H1 (cell line): ENCODE measurements around the gene ZFAND6. TPM values are rescaled to one million over a fixed set of nuclear protein-coding genes. Genes with fewer than 3 reads are reported as not detected.

ENCODE experiments used
- CTCF ChIA-PET: fragments of 300-600 bp; sonication (Branson Sonifier 250); formaldehyde crosslinking; loops from one replicate; lab custom pipeline; 2021; ENCODE audit not compliant: partially characterized antibody; lab: Charles Lee
- POLR2A ChIA-PET: fragments of 300-600 bp; sonication (Branson Sonifier 250); formaldehyde crosslinking; loops from one replicate; lab custom pipeline; 2021; ENCODE audit warnings: inconsistent platforms; ENCODE audit not compliant: partially characterized antibody; lab: Charles Lee
- DNase-seq, 2 experiments: peaks; one replicate each; pipeline versions ENCODE4 v3.0.0 to v3.0.0-alpha.2; 2010 to 2022; ENCODE audit warnings: low spot score in 2 of 2, low read depth in 1 of 2, mixed read lengths in 1 of 2
- FAIRE-seq: peaks from 2 replicates; lab custom pipeline; 2011; peaks lifted over from hg19 to GRCh38; lab: Jason Lieb, UNC
- H2AFZ ChIP-seq: 2 replicates; pipeline ENCODE4 v1.8.1; 2012; ENCODE audit warnings: low read length, inconsistent platforms
- H2AK5ac ChIP-seq: 2 replicates; pipeline ENCODE4 v1.6.1; 2013; ENCODE audit warnings: low read depth, low read length
- H2BK120ac ChIP-seq: replicated peaks from 2 replicates; pipeline ENCODE3; 2013; ENCODE audit warnings: low read depth, low read length, inconsistent platforms
- H2BK12ac ChIP-seq: 2 replicates; pipeline ENCODE4 v1.6.1; 2013; ENCODE audit warnings: low read depth, low read length
- H2BK15ac ChIP-seq: 2 replicates; pipeline ENCODE4 v1.6.1; 2013; ENCODE audit warnings: low read length
- H2BK20ac ChIP-seq: 2 replicates; pipeline ENCODE4 v1.6.1; 2013; ENCODE audit warnings: low read length
- H2BK5ac ChIP-seq: 2 replicates; pipeline ENCODE4 v1.6.1; 2013; ENCODE audit warnings: low read depth, low read length
- H3K14ac ChIP-seq: 2 replicates; pipeline ENCODE4 v1.6.1; 2013; ENCODE audit warnings: inconsistent platforms; ENCODE audit not compliant: insufficient read length
- H3K18ac ChIP-seq: 2 replicates; pipeline ENCODE4 v1.6.1; 2013; ENCODE audit warnings: low read length; ENCODE audit errors: extremely low read depth
- H3K23ac ChIP-seq: 2 replicates; pipeline ENCODE4 v1.6.1; 2013; ENCODE audit warnings: inconsistent platforms; ENCODE audit not compliant: insufficient read length
- H3K23me2 ChIP-seq: 2 replicates; pipeline ENCODE4 v1.6.1; 2013; ENCODE audit warnings: low read depth, low read length
- H3K27ac ChIP-seq: 2 replicates; pipeline ENCODE4 v1.6.1; 2011; ENCODE audit warnings: low read depth, low read length, inconsistent platforms
- H3K27me3 ChIP-seq, 4 experiments: replicated peaks in 1 of 4; 1 replicate in 1 of 4; 2 replicates in 3 of 4; pipeline versions ENCODE4 v1.6.1 to v1.8.1; 2011 to 2013; ENCODE audit warnings: low read length in 3 of 4, mild to moderate bottlenecking in 3 of 4, inconsistent platforms in 2 of 4, mixed read lengths in 2 of 4, moderate library complexity in 1 of 4; ENCODE audit not compliant: control insufficient read depth in 3 of 4, insufficient read depth in 3 of 4; ENCODE audit errors: extremely low read depth in 1 of 4
- H3K36me3 ChIP-seq, 4 experiments: 2 replicates each; pipeline versions ENCODE4 v1.6.1 to v1.8.1; 2011 to 2013; ENCODE audit warnings: mild to moderate bottlenecking in 4 of 4, low read length in 3 of 4, moderate library complexity in 2 of 4, control low read depth in 1 of 4, inconsistent platforms in 1 of 4; ENCODE audit not compliant: insufficient read depth in 4 of 4, control insufficient read depth in 2 of 4
- H3K4ac ChIP-seq: replicated peaks from 2 replicates; pipeline ENCODE3; 2013; ENCODE audit warnings: low read length, low read depth, mixed read lengths, inconsistent platforms; ENCODE audit not compliant: insufficient read length
- H3K4me1 ChIP-seq, 4 experiments: replicated peaks in 1 of 4; 1 replicate in 1 of 4; 2 replicates in 3 of 4; pipeline versions ENCODE4 v1.6.1 to v1.8.1; 2011 to 2013; ENCODE audit warnings: low read length in 3 of 4, inconsistent platforms in 2 of 4, mixed read lengths in 1 of 4; ENCODE audit not compliant: insufficient read depth in 4 of 4, control insufficient read depth in 3 of 4
- H3K4me2 ChIP-seq, 2 experiments: 2 replicates each; pipeline versions ENCODE4 v1.6.1 to v1.8.1; 2011 to 2013; ENCODE audit warnings: low read depth in 2 of 2, low read length in 2 of 2, control low read depth in 1 of 2, inconsistent platforms in 1 of 2, mild to moderate bottlenecking in 1 of 2; ENCODE audit not compliant: insufficient read depth in 1 of 2
- H3K4me3 ChIP-seq, 4 experiments: fragments of 200-600, 300-600 bp in 1 of 4; sonication (generic), shearing (Covaris generic), sonication (Bioruptor Twin) in 1 of 4; 2 replicates each; pipeline versions ENCODE4 v1.5.1 to v1.8.1; 2011 to 2016; ENCODE audit warnings: low read length in 4 of 4, low read depth in 3 of 4, control low read depth in 2 of 4, inconsistent platforms in 2 of 4, mild to moderate bottlenecking in 2 of 4, mixed read lengths in 1 of 4, moderate library complexity in 1 of 4; ENCODE audit not compliant: insufficient read depth in 2 of 4; ENCODE audit errors: extremely low read depth in 1 of 4
- H3K56ac ChIP-seq: replicated peaks from 2 replicates; pipeline ENCODE3; 2013; ENCODE audit warnings: low read depth, mild to moderate bottlenecking, mixed read lengths, low read length, inconsistent platforms; ENCODE audit not compliant: insufficient read length
- H3K79me1 ChIP-seq: 2 replicates; pipeline ENCODE4 v1.6.1; 2013; ENCODE audit warnings: low read depth, low read length, control low read depth
- H3K79me2 ChIP-seq, 2 experiments: 2 replicates each; pipeline versions ENCODE4 v1.6.1 to v1.8.1; 2012 to 2013; ENCODE audit warnings: low read length in 2 of 2, mild to moderate bottlenecking in 2 of 2, inconsistent platforms in 1 of 2; ENCODE audit not compliant: insufficient read depth in 2 of 2, control insufficient read depth in 1 of 2
- H3K9ac ChIP-seq, 4 experiments: replicated peaks in 1 of 4; 1 replicate in 1 of 4; 2 replicates in 3 of 4; pipeline versions ENCODE4 v1.6.1 to v1.8.1; 2011 to 2013; ENCODE audit warnings: low read depth in 3 of 4, low read length in 3 of 4, control low read depth in 2 of 4, mild to moderate bottlenecking in 2 of 4, moderate library complexity in 2 of 4, inconsistent platforms in 1 of 4; ENCODE audit errors: extremely low read depth in 1 of 4
- H3K9me3 ChIP-seq, 2 experiments: 2 replicates each; pipeline versions ENCODE4 v1.6.1 to v1.8.1; 2012 to 2013; ENCODE audit warnings: mild to moderate bottlenecking in 2 of 2, moderate library complexity in 2 of 2, control low read depth in 1 of 2, inconsistent platforms in 1 of 2, low read depth in 1 of 2, low read length in 1 of 2, mixed read lengths in 1 of 2; ENCODE audit not compliant: insufficient read depth in 2 of 2
- H4K20me1 ChIP-seq, 2 experiments: replicated peaks in 1 of 2; 2 replicates each; pipeline versions ENCODE3 to v1.8.1; 2011 to 2013; ENCODE audit warnings: inconsistent platforms in 2 of 2, low read length in 2 of 2, mild to moderate bottlenecking in 1 of 2; ENCODE audit not compliant: insufficient read depth in 2 of 2, control insufficient read depth in 1 of 2
- H4K5ac ChIP-seq: 2 replicates; pipeline ENCODE4 v1.6.1; 2013; ENCODE audit warnings: low read length, low read depth, mixed read lengths, inconsistent platforms; ENCODE audit not compliant: insufficient read length
- H4K8ac ChIP-seq: 2 replicates; pipeline ENCODE4 v1.8.0; 2013; ENCODE audit warnings: mild to moderate bottlenecking, moderate library complexity, low read length, inconsistent platforms; ENCODE audit not compliant: insufficient read depth; ENCODE audit errors: extremely low read depth
- H4K91ac ChIP-seq: replicated peaks from 2 replicates; pipeline ENCODE3; 2013; ENCODE audit warnings: low read length, mixed read lengths, inconsistent platforms; ENCODE audit not compliant: insufficient read length
- BCL11A ChIP-seq, 2 experiments: IDR thresholded peaks; one replicate each; pipeline ENCODE4 v1.6.1; 2011; ENCODE audit warnings: low read depth in 2 of 2, low read length in 2 of 2, mild to moderate bottlenecking in 2 of 2
- CREB1 ChIP-seq: IDR thresholded peaks from 2 replicates; pipeline ENCODE4 v1.6.1; 2012; ENCODE audit warnings: inconsistent platforms
- EP300 ChIP-seq, 2 experiments: IDR thresholded peaks; 1 replicate in 1 of 2; 2 replicates in 1 of 2; pipeline ENCODE4 v1.6.1; 2011 to 2012; ENCODE audit warnings: low read depth in 2 of 2, low read length in 2 of 2, mild to moderate bottlenecking in 2 of 2, borderline replicate concordance in 1 of 2, inconsistent platforms in 1 of 2, moderate library complexity in 1 of 2
- FOSL1 ChIP-seq: IDR thresholded peaks from 2 replicates; pipeline ENCODE4 v1.6.1; 2011; ENCODE audit warnings: mild to moderate bottlenecking, low read depth, low read length, moderate library complexity; ENCODE audit not compliant: insufficient read depth
- KDM1A ChIP-seq: fragments of 200-600, 300-600 bp; sonication (generic); IDR thresholded peaks from 2 replicates; pipeline ENCODE4 v1.7.1; 2016; ENCODE audit warnings: mild to moderate bottlenecking, low read length, borderline replicate concordance
- KDM4A ChIP-seq: IDR thresholded peaks from one replicate; pipeline ENCODE4 v1.7.1; 2012; ENCODE audit warnings: low read depth, mild to moderate bottlenecking, moderate library complexity, low read length, inconsistent platforms; ENCODE audit not compliant: severe bottlenecking
- PHF8 ChIP-seq: fragments of 200-600 bp; sonication (generic); conservative IDR thresholded peaks from 2 replicates; pipeline ENCODE4 v1.7.1; 2012; ENCODE audit warnings: low read depth, mild to moderate bottlenecking, inconsistent platforms, low read length, moderate library complexity
- SIX5 ChIP-seq: IDR thresholded peaks from 2 replicates; pipeline ENCODE4 v1.6.1; 2011; ENCODE audit warnings: mild to moderate bottlenecking, low read depth, low read length
- SP4 ChIP-seq: IDR thresholded peaks from 2 replicates; pipeline ENCODE4 v1.6.1; 2012; ENCODE audit warnings: low read length, inconsistent platforms
- SRF ChIP-seq: IDR thresholded peaks from 2 replicates; pipeline ENCODE4 v1.6.1; 2011; ENCODE audit warnings: mild to moderate bottlenecking, low read depth, low read length, moderate library complexity
- SUZ12 ChIP-seq: fragments of 200-600 bp; sonication (generic); IDR thresholded peaks from 2 replicates; pipeline ENCODE4 v1.6.1; 2012; ENCODE audit warnings: mild to moderate bottlenecking, inconsistent platforms, low read length, moderate library complexity, mixed read lengths
- WGBS, 2 experiments: shearing (Covaris generic) in 1 of 2; methylation state at CpG; one replicate each; pipeline versions ENCODE4 v1.1.6 to v1.1.7; 2013 to 2015; ENCODE audit warnings: low lambda C conversion rate in 2 of 2, mixed read lengths in 2 of 2, inconsistent platforms in 1 of 2, low coverage in 1 of 2, missing lambda C conversion rate in 1 of 2; ENCODE audit not compliant: insufficient replicate concordance in 2 of 2, insufficient coverage in 1 of 2, insufficient read length in 1 of 2; ENCODE audit errors: extremely low coverage in 1 of 2, missing lambda C conversion rate in 1 of 2; 5-methylcytosine and 5-hydroxymethylcytosine counted together
- polyA plus RNA-seq, 7 experiments: library from polyadenylated mRNA; depleted of rRNA in 3 of 7; stranded (reverse) in 5 of 7; unstranded in 2 of 7; fragments of >200 nt in 5 of 7; fragments of 200-250 nt in 2 of 7; gene quantifications; 1 replicate in 5 of 7; 2 replicates in 1 of 7; 4 replicates in 1 of 7; pipeline versions ENCODE4 v1.2.1 to v1.2.3, GENCODE V29; 2011 to 2013; ENCODE audit warnings: missing spikeins in 2 of 7, mixed read lengths in 2 of 7
- total RNA-seq: library from RNA; stranded (reverse); fragmentation: NEBNext Ultra II Directional; extraction: Animal tissue kit (Norgen Biotek cat#: 25700); gene quantifications from 2 replicates; pipeline ENCODE4 v1.2.1, GENCODE V29; 2021

Gene ZFAND6
- total and polyA plus RNA-seq, 2 of the 8 experiments (the other 6 are each of a cell fraction or from before 2014, with no cell fraction given), result 136 to 237 TPM

DNA sequence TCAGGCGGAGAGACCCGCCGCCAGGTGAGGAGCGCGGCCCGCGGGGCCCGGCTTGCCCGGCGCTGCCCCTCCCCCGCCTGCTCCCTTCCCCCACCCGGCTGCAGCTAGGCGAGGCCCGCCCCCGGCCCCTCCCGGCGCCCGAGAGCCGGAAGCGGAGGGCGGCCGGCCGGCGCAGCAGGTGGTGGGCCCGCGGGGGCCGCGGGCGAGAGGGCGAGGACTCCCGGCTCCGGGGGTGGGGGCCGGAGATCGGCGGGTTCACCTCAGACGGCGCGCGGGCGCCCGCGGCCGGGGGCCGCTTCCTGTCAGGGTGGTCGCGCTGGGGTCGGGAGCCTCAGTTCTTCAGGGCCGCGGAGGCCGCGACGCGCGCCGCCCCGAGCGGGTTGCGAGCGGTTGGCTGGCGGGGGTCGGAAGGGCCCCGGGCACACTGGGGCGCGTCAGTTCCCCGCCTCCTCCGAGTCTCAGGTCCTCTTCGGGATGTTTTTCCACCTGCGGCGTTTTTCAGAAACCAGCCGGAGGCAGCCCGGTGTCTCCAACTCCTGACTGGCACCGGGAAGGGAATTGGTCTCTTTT is 395 bp downstream of the ZFAND6 start:
- Histone ChIP-seq H4K8ac (peak overlapping the region; percentile 83; the same call in 1 of the 2 replicates), H3K18ac (no peak overlapping the region), H3K14ac (no peak overlapping the region), H3K9ac (peak overlapping the region; percentile 65 to 82 (median 72)), H4K20me1 (peaks cover 3 to 7% of the 10 kb centered on the region in 2 experiments), H3K4ac (no peak overlapping the region), H2BK5ac (peak overlapping the region; percentile 19; the same call in 1 of the 2 replicates), H3K27me3 (no peaks in the 10 kb centered on the region), H3K4me3 (peak overlapping the region; percentile 60 to 92 (median 82)), H2AFZ (no peak overlapping the region), H2BK120ac (no peak overlapping the region), H2BK12ac (no peak overlapping the region), H3K23ac (no peak overlapping the region), H3K79me2 (peaks cover 4 to 48% of the 10 kb centered on the region in 2 experiments), H3K4me1 (peaks cover 0 to 20% (median 13%) of the 10 kb centered on the region in 4 experiments), H3K56ac (peak overlapping the region; percentile 69), H4K5ac (peak overlapping the region; percentile 70), H3K23me2 (peaks cover 5% of the 10 kb centered on the region), H3K27ac (peak overlapping the region; percentile 86), H3K9me3 (no peaks in the 10 kb centered on the region), H4K91ac (no peak overlapping the region), H3K36me3 (no peaks in the 10 kb centered on the region), H2BK20ac (no peak overlapping the region), H2AK5ac (no peak overlapping the region), H2BK15ac (no peak overlapping the region), H3K79me1 (no peaks in the 10 kb centered on the region; the same call in 1 of the 2 replicates), H3K4me2 (peak overlapping the region; percentile 47 to 67)
- DNase-seq (peak in 1 of 2 experiments; percentile 27), FAIRE-seq (no peak)
- 2% methylated on average over 31 of the region's 72 CpGs; no CpG with 5 or more reads in 1 of the 2 experiments for WGBS, 2 experiments
- ChIA-PET POLR2A (interaction anchor here (0.6 to 2.5 kb wide), 16 partner anchors 9 to 276 kb away, joined by 3 to 11 read pairs (median 6); no protein-coding TSS in a partner anchor), CTCF (interaction anchor here (0.7 to 1.3 kb wide), 10 partner anchors 10 to 183 kb away, joined by 3 to 6 read pairs (median 3); no protein-coding TSS in a partner anchor)
- TF ChIP-seq FOSL1, result no peak
- TF ChIP-seq EP300 (IDR thresholded peaks at IDR 0.05; ENCODE audit: borderline replicate concordance in 1 of 2, low read depth in 2 of 2, low read length in 2 of 2), result peak in 1 of 2 experiments; percentile 4; a peak in 1 of 3 replicates
- peak; percentile 85 for TF ChIP-seq PHF8
- no peak for TF ChIP-seq SUZ12
- TF ChIP-seq SRF, result no peak
- TF ChIP-seq CREB1, result no peak
- TF ChIP-seq SIX5, result no peak
- TF ChIP-seq KDM1A, result no peak
- no peak for TF ChIP-seq SP4
- TF ChIP-seq BCL11A (IDR thresholded peaks at IDR 0.05; ENCODE audit: low read depth in 2 of 2, low read length in 2 of 2), result no peak
- TF ChIP-seq KDM4A, result peak; percentile 53
